Kidney epithelial cell (primary cell): ENCODE data around the gene INIP. TPM values are rescaled to one million over a fixed set of nuclear protein-coding genes. Genes with fewer than 3 reads are reported as not detected.

Experiments
- DNase-seq: peaks from one replicate; pipeline ENCODE4 v3.0.0-alpha.2; 2010; ENCODE audit warnings: low read depth
- H3K27me3 ChIP-seq: 2 replicates; pipeline ENCODE4 v1.6.0; 2011; ENCODE audit warnings: low read length; ENCODE audit not compliant: control insufficient read depth, insufficient read depth
- H3K36me3 ChIP-seq: 2 replicates; pipeline ENCODE4 v1.5.1; 2011; ENCODE audit warnings: low read length; ENCODE audit not compliant: control insufficient read depth, insufficient read depth
- H3K4me3 ChIP-seq: 2 replicates; pipeline ENCODE4 v1.5.1; 2011; ENCODE audit warnings: low read depth, mild to moderate bottlenecking, control low read depth, low read length
- CTCF ChIP-seq: IDR thresholded peaks from 2 replicates; pipeline ENCODE4 v1.5.1; 2011; ENCODE audit warnings: mild to moderate bottlenecking, moderate library complexity, low read length, control low read depth, inconsistent platforms; ENCODE audit not compliant: insufficient read depth, poor library complexity, severe bottlenecking
- total RNA-seq: library from RNA; depleted of rRNA; stranded (reverse); fragments of >200 nt; gene quantifications from 2 replicates; pipeline ENCODE4 v1.2.3, GENCODE V29; 2015

INIP gene
- total RNA-seq, 1 donor from 2014 or later, result 24.5 TPM

DNA sequence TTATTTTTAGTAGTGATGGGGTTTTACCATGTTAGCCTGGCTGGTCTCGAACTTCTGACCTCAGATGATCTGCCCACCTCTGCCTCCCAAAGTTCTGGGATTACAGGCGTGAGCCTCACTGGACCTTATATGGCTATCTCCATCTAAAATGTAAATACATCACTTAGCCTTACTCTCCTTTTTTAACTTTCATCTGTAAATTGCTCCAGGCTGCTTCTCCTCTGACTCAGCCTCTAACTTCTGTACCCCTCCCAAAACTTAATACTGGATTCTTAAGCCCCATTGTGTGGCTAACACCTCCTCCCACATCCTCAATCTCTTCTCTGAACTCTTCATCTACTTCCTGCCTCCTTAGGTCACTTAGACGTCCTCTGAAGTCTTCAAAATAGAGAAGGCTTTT, 36.7 kb upstream of the INIP start:
- TF ChIP-seq CTCF, result no peak
- DNase-seq, result no peak
- no peaks in the 10 kb centered on the region for H3K27me3 ChIP-seq
- no peaks in the 10 kb centered on the region for H3K36me3 ChIP-seq
- H3K4me3 ChIP-seq, result no peak overlapping the region

DNA sequence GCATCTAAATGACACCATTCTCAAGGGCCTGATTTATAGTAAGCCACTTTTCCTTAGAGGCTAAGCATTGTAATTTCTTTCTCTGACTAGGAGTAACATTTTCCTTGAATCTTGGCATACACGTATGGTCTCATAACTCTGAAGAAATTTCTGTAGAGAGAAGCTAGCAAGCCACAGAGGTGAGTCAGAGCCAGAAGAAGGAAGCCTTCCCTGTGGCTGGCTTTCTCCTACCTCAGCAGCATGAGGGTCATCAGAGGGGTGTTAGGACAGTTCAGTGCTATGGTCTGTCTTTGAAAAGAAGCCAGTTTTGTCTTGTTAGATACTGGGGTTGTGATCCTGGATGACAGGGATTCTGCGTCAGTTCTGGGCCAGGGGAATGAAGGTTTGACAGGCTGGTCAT, 35.8 kb upstream of the INIP start:
- TF ChIP-seq CTCF, result no peak
- Histone ChIP-seq H3K36me3 (no peaks in the 10 kb centered on the region), H3K4me3 (no peak overlapping the region), H3K27me3 (no peaks in the 10 kb centered on the region)
- DNase-seq, result no peak

DNA sequence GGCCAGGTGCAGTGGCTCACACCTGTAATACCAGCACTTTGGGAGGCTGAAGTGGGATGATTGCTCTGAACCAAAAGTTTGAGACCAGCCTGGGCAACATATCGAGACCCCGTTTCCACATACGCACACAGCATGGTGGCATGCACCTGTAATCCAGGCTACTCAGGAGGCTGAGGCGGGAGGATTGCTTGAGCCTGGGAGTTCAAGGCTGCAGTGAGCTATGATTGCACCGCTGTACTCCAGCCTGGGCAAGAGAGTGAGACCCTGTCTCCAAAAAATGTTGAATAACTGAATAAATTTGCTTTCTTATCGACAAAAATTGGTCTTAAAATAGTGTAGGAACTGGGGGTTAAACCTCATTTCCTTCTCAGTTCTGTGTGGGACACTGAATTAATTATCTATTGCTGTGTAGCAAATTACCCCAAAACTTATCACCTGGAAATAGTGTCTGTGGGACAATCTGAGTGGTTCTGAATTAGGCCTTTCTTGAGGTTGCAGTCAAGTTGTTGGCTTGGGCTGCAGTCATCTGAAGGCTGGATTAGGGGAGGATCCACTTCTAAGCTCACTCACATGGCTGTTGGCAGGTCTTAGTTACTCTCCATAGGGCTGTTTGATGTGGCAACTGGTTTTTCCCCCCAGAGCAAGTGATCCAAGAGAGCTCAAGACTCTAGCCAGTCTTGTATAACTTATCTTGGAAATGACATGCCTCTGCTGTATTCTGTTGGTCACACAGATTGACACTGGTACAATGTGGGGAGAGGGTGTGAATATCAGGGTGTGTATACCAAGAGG, 34.6 kb upstream of the INIP start:
- no peak for TF ChIP-seq CTCF
- Histone ChIP-seq H3K27me3 (no peaks in the 10 kb centered on the region), H3K4me3 (no peak overlapping the region), H3K36me3 (no peaks in the 10 kb centered on the region)
- no peak for DNase-seq

- Histone ChIP-seq H3K27me3 (no peaks in the 10 kb centered on the region), H3K36me3 (no peaks in the 10 kb centered on the region), H3K4me3 (peak overlapping the region; percentile 77)
- DNase-seq, result no peak
- TF ChIP-seq CTCF, result no peak
Measured at GRCh38 chr9:112751056-112751795, 33.3 kb upstream of the INIP start.

GRCh38 chr9:112750764-112751055, 32.8 kb upstream of the INIP start:
- no peaks in the 10 kb centered on the region for H3K27me3 ChIP-seq
- no peak for TF ChIP-seq CTCF
- peak overlapping the region; percentile 77 for H3K4me3 ChIP-seq
- no peak for DNase-seq
- H3K36me3 ChIP-seq, result no peaks in the 10 kb centered on the region
